ENCODE measurements around the gene ARMC9.

DNA sequence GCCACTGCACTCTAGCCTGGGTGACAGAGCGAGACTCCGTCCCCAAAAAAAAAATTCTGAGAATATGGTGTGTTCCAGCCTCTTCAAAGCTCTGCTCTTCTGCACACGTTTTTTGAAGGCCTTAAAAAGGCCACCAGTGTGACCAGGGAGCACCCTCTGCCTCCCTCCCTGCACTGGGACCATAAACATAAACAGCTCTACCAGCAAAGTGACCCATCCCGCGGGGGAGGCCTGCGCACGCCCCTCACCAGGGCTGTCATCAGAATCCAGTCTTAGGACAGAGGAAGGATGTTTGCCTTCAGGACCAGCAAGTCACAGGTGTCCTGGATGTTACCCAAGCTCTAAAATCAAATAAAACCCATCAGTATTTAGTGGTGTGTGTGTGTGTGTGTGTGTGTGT is 173.9 kb downstream of the ARMC9 start:
- TF ChIP-seq, protein P1, sequence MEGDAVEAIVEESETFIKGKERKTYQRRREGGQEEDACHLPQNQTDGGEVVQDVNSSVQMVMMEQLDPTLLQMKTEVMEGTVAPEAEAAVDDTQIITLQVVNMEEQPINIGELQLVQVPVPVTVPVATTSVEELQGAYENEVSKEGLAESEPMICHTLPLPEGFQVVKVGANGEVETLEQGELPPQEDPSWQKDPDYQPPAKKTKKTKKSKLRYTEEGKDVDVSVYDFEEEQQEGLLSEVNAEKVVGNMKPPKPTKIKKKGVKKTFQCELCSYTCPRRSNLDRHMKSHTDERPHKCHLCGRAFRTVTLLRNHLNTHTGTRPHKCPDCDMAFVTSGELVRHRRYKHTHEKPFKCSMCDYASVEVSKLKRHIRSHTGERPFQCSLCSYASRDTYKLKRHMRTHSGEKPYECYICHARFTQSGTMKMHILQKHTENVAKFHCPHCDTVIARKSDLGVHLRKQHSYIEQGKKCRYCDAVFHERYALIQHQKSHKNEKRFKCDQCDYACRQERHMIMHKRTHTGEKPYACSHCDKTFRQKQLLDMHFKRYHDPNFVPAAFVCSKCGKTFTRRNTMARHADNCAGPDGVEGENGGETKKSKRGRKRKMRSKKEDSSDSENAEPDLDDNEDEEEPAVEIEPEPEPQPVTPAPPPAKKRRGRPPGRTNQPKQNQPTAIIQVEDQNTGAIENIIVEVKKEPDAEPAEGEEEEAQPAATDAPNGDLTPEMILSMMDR (IDR thresholded peaks at IDR 0.05): no peak
- TF ChIP-seq POLR2A (IDR thresholded peaks at IDR 0.05) (no peak), EP300 (IDR thresholded peaks at IDR 0.05; ENCODE audit: low read depth) (no peak)
